HL-60 (cell line): Measurements from ENCODE around the gene WFIKKN1.

Source experiments
- CTCF ChIP-seq: IDR thresholded peaks from one replicate; pipeline ENCODE4 v1.5.1; 2011; ENCODE audit warnings: low read length, control low read depth, inconsistent platforms; ENCODE audit not compliant: insufficient read depth
- GABPA ChIP-seq: IDR thresholded peaks from 2 replicates; pipeline ENCODE4 v1.6.1; 2012; ENCODE audit warnings: low read depth
- POLR2AphosphoS5 ChIP-seq: IDR thresholded peaks from 2 replicates; pipeline ENCODE4 v1.6.1; 2012; ENCODE audit warnings: low read depth
- REST ChIP-seq: IDR thresholded peaks from 2 replicates; pipeline ENCODE4 v1.6.1; 2012; ENCODE audit warnings: low read depth; ENCODE audit not compliant: insufficient replicate concordance
- SPI1 ChIP-seq: IDR thresholded peaks from 2 replicates; pipeline ENCODE4 v1.6.1; 2012; ENCODE audit warnings: low read depth, mild to moderate bottlenecking, borderline replicate concordance

- TF ChIP-seq CTCF (no peak), POLR2AphosphoS5 (no peak), SPI1 (no peak), REST (no peak), GABPA (no peak)
Observed at GRCh38 chr16:596736-597060, 34.1 kb upstream of the WFIKKN1 start.
